Liver (tissue), 9 donors: Measurements from ENCODE around the gene ELP5. TPM values are rescaled to one million over a fixed set of nuclear protein-coding genes. Genes with fewer than 3 reads are reported as not detected.

Experiments
- DNase-seq: peaks from one replicate; pipeline ENCODE4 v3.0.0-alpha.2; 2017; ENCODE audit warnings: low spot score
- H3K27ac ChIP-seq, 2 donors: one replicate each; pipeline ENCODE4 v1.7.0; 2013; ENCODE audit warnings: inconsistent platforms in 2 of 2, low read length in 2 of 2, control low read depth in 1 of 2, low read depth in 1 of 2, mild to moderate bottlenecking in 1 of 2
- H3K27me3 ChIP-seq, 4 donors: one replicate each; pipeline versions ENCODE4 v1.6.1 to v1.7.0; 2013; ENCODE audit warnings: low read length in 3 of 4, inconsistent platforms in 1 of 4, mild to moderate bottlenecking in 1 of 4, moderate library complexity in 1 of 4; ENCODE audit not compliant: control insufficient read depth in 4 of 4, insufficient read depth in 4 of 4
- H3K36me3 ChIP-seq, 4 donors: one replicate each; pipeline versions ENCODE4 v1.6.1 to v1.7.0; 2013; ENCODE audit warnings: low read length in 3 of 4, mild to moderate bottlenecking in 3 of 4, low read depth in 1 of 4, moderate library complexity in 1 of 4; ENCODE audit not compliant: control insufficient read depth in 4 of 4, insufficient read depth in 3 of 4
- H3K4me1 ChIP-seq, 4 donors: one replicate each; pipeline versions ENCODE4 v1.6.1 to v1.7.0; 2013; ENCODE audit warnings: low read length in 3 of 4, mild to moderate bottlenecking in 3 of 4, moderate library complexity in 1 of 4; ENCODE audit not compliant: control insufficient read depth in 4 of 4, insufficient read depth in 4 of 4
- H3K4me3 ChIP-seq, 3 donors: one replicate each; pipeline versions ENCODE4 v1.6.1 to v1.7.0; 2013; ENCODE audit warnings: low read length in 3 of 3, control low read depth in 1 of 3, low read depth in 1 of 3, mild to moderate bottlenecking in 1 of 3
- H3K9ac ChIP-seq, 2 donors: one replicate each; pipeline ENCODE4 v1.7.0; 2013; ENCODE audit warnings: low read length in 2 of 2, mild to moderate bottlenecking in 2 of 2, moderate library complexity in 2 of 2, control low read depth in 1 of 2, low read depth in 1 of 2
- H3K9me3 ChIP-seq, 4 donors: one replicate each; pipeline versions ENCODE4 v1.6.1 to v1.7.0; 2013; ENCODE audit warnings: low read length in 3 of 4; ENCODE audit not compliant: control insufficient read depth in 4 of 4
- ATF3 ChIP-seq: IDR thresholded peaks from 2 replicates; pipeline ENCODE4 v1.6.1; 2016; ENCODE audit warnings: antibody characterized with exemption
- CTCF ChIP-seq: fragments of 150-350 bp; IDR thresholded peaks from 2 replicates; pipeline ENCODE4 v1.5.1; 2017; ENCODE audit warnings: improper control_type of control experiment, low read depth, low read length; ENCODE audit not compliant: missing input control
- EGR1 ChIP-seq, 2 donors: IDR thresholded peaks; 2 replicates each; pipeline ENCODE4 v1.6.1; 2016 to 2018; ENCODE audit warnings: antibody characterized with exemption in 2 of 2, low read depth in 2 of 2
- FOXA1 ChIP-seq: IDR thresholded peaks from 2 replicates; pipeline ENCODE4 v1.6.1; 2016; ENCODE audit warnings: antibody characterized with exemption
- FOXA2 ChIP-seq: IDR thresholded peaks from 2 replicates; pipeline ENCODE4 v1.6.1; 2016; ENCODE audit warnings: antibody characterized with exemption
- GABPA ChIP-seq, 2 donors: IDR thresholded peaks in 1 of 2; conservative IDR thresholded peaks in 1 of 2; 2 replicates each; pipeline ENCODE4 v1.6.1; 2016; ENCODE audit warnings: antibody characterized with exemption in 2 of 2, mild to moderate bottlenecking in 1 of 2, moderate library complexity in 1 of 2
- HNF4A ChIP-seq, 2 donors: conservative IDR thresholded peaks; 2 replicates each; pipeline ENCODE4 v1.6.1; 2016; ENCODE audit warnings: antibody characterized with exemption in 2 of 2, mild to moderate bottlenecking in 2 of 2
- HNF4G ChIP-seq: IDR thresholded peaks from 2 replicates; pipeline ENCODE4 v1.6.1; 2016; ENCODE audit warnings: antibody characterized with exemption
- JUND ChIP-seq, 2 donors: IDR thresholded peaks; 2 replicates each; pipeline ENCODE4 v1.6.1; 2016; ENCODE audit warnings: antibody characterized with exemption in 2 of 2
- MAX ChIP-seq: IDR thresholded peaks from 2 replicates; pipeline ENCODE4 v1.6.1; 2016; ENCODE audit warnings: antibody characterized with exemption
- NR2F2 ChIP-seq: IDR thresholded peaks from 2 replicates; pipeline ENCODE4 v1.6.1; 2016; ENCODE audit warnings: antibody characterized with exemption
- RAD21 ChIP-seq, 2 donors: IDR thresholded peaks; 2 replicates each; pipeline ENCODE4 v1.6.1; 2016; ENCODE audit warnings: antibody characterized with exemption in 2 of 2, mild to moderate bottlenecking in 2 of 2
- REST ChIP-seq: IDR thresholded peaks from 2 replicates; pipeline ENCODE4 v1.6.1; 2016; ENCODE audit warnings: antibody characterized with exemption, mild to moderate bottlenecking
- RXRA ChIP-seq, 2 donors: IDR thresholded peaks; 2 replicates each; pipeline ENCODE4 v1.6.1; 2017 to 2018; ENCODE audit warnings: antibody characterized with exemption in 2 of 2, mild to moderate bottlenecking in 1 of 2
- SP1 ChIP-seq: IDR thresholded peaks from 2 replicates; pipeline ENCODE4 v1.6.1; 2018; ENCODE audit warnings: antibody characterized with exemption, mild to moderate bottlenecking
- TAF1 ChIP-seq: conservative IDR thresholded peaks from 2 replicates; pipeline ENCODE4 v1.6.1; 2016; ENCODE audit warnings: antibody characterized with exemption, mild to moderate bottlenecking
- YY1 ChIP-seq: IDR thresholded peaks from 2 replicates; pipeline ENCODE4 v1.6.1; 2016; ENCODE audit warnings: antibody characterized with exemption, mild to moderate bottlenecking
- WGBS: extraction: QIAGEN DNeasy Blood & Tissue Kit; methylation state at CpG from one replicate; pipeline ENCODE4 v1.1.7; 2013; 5-methylcytosine and 5-hydroxymethylcytosine counted together
- polyA plus RNA-seq, 2 donors: library from polyadenylated mRNA; stranded (reverse) in 1 of 2; unstranded in 1 of 2; fragments of 200-250 nt in 1 of 2; fragments of >200 nt in 1 of 2; fragmentation: Nextera tagmentation in 1 of 2; extraction: Ambion mirVana in 1 of 2; gene quantifications; one replicate each; pipeline versions ENCODE4 v1.2.1 to v1.2.3, GENCODE V29; 2013 to 2015
- total RNA-seq, 2 donors: library from RNA; depleted of rRNA; stranded (reverse); fragments of >200 nt; gene quantifications; one replicate each; pipeline ENCODE4 v1.2.3, GENCODE V29; 2014
- donor health status: healthy.
- donor health status: healthy.
- donor health status: healthy.
- donor health status: healthy.
- donor health status: healthy.

ELP5 gene
- total and polyA plus RNA-seq, 4 donors, result 19.3 to 38.4 (median 26.6) TPM

DNA sequence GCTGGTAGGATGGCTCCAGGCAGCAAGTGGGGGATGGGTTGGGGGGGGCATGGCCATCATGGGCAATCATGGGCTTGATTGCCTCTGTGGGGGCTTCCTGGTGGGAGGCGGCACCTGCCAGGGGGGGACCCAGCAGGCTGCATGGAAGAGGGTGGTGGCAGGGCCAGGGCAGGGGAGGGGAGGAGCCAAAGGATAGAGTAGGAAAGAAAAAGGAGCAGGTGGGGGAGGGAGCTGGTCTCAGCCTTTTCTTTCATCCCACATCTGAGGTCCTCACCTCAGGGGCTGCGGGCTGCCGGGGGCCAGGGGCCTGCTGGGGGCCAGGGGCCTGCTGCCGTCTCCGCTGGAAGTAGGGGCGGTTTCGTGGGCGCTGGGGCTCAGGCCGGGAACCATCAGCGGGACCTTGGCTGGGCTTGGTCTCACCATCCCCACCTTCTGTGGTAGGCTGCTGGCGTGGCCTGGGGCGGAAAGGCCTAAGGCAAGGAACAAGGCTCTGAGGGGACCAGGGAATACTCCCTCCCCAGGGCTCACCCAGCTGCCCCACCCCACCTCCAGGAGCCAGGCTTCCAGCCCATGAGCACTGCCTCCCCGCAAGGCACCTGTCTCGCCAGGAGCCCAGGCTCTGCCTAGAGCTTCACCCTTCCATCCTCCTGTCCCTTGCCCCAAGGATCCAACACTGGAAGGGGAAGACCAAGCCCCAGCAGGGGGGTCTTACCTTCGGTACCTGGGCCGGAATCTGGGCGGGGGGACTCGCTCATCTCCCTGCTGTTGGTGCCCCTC is 37.4 kb downstream of the ELP5 start:
- no peak overlapping the region for H3K9ac ChIP-seq
- H3K4me3 ChIP-seq, result no peak overlapping the region
- no peak for TF ChIP-seq MAX
- TF ChIP-seq REST, result no peak
- no peak for TF ChIP-seq TAF1
- no peak for TF ChIP-seq GABPA (IDR thresholded peaks at IDR 0.05 in 1 of 2, conservative IDR thresholded peaks at IDR 0.05 in 1 of 2)
- TF ChIP-seq JUND (IDR thresholded peaks at IDR 0.05), result no peak
- no peak for TF ChIP-seq YY1
- no peak for TF ChIP-seq ATF3
- no peak for TF ChIP-seq RAD21 (IDR thresholded peaks at IDR 0.05)
- TF ChIP-seq FOXA1, result no peak
- TF ChIP-seq FOXA2, result no peak
- TF ChIP-seq SP1, result no peak
- no peak for TF ChIP-seq EGR1 (IDR thresholded peaks at IDR 0.05; ENCODE audit: low read depth in 2 of 2)
- no peak for TF ChIP-seq CTCF
- TF ChIP-seq RXRA (IDR thresholded peaks at IDR 0.05), result no peak
- TF ChIP-seq HNF4G, result no peak
- H3K4me1 ChIP-seq, result peaks cover 2 to 10% (median 7%) of the 10 kb centered on the region in 4 donors
- no peaks in the 10 kb centered on the region for H3K36me3 ChIP-seq
- no peaks in the 10 kb centered on the region for H3K27me3 ChIP-seq
- 88% methylated on average over 18 of the region's 18 CpGs for WGBS
- H3K27ac ChIP-seq, result no peak overlapping the region
- no peaks in the 10 kb centered on the region for H3K9me3 ChIP-seq
- DNase-seq, result no peak

- DNase-seq, result no peak
- TF ChIP-seq NR2F2, result no peak
- no peak for TF ChIP-seq HNF4A (conservative IDR thresholded peaks at IDR 0.05)
- no peak for TF ChIP-seq FOXA2
- TF ChIP-seq ATF3, result no peak
- Histone ChIP-seq H3K4me1 (peaks cover 6 to 15% (median 11%) of the 10 kb centered on the region in 4 donors), H3K27me3 (no peaks in the 10 kb centered on the region), H3K9ac (no peak overlapping the region), H3K27ac (no peak overlapping the region), H3K36me3 (no peaks in the 10 kb centered on the region), H3K9me3 (no peaks in the 10 kb centered on the region), H3K4me3 (no peak overlapping the region)
- 94% methylated on average over 19 of the region's 19 CpGs for WGBS
Measured at GRCh38 chr17:7290166-7290565, 38.2 kb downstream of the ELP5 start.
